Smooth muscle cell (in vitro differentiated cells): ENCODE measurements around the gene CCDC30. TPM values are rescaled to one million over a fixed set of nuclear protein-coding genes. Genes with fewer than 3 reads are reported as not detected.

Experiments used
- DNase-seq: peaks from one replicate; lab custom pipeline; 2025; ENCODE audit not compliant: unreplicated experiment; lab: John Stamatoyannopoulos, UW
- H2AFZ ChIP-seq: fragments of 200-600 bp; sonication (generic); 2 replicates; pipeline ENCODE4 v1.6.0; 2016; ENCODE audit warnings: antibody characterized with exemption, low read depth, mild to moderate bottlenecking
- H3F3A ChIP-seq: fragments of 200-600 bp; sonication (generic); 2 replicates; pipeline ENCODE4 v1.6.0; 2017; ENCODE audit warnings: antibody characterized with exemption, low read depth
- H3K27ac ChIP-seq: fragments of 200-600 bp; sonication (generic); 2 replicates; pipeline ENCODE4 v1.5.1; 2016; ENCODE audit warnings: low read depth, mild to moderate bottlenecking
- H3K27me3 ChIP-seq: fragments of 200-600 bp; sonication (generic); 2 replicates; pipeline ENCODE4 v1.6.1; 2016; ENCODE audit warnings: low read depth, mild to moderate bottlenecking
- H3K36me3 ChIP-seq: fragments of 200-600 bp; sonication (generic); 2 replicates; pipeline ENCODE4 v1.5.1; 2016; ENCODE audit warnings: low read depth
- H3K4me1 ChIP-seq: fragments of 200-600 bp; sonication (generic); 2 replicates; pipeline ENCODE4 v1.5.1; 2016; ENCODE audit warnings: low read depth
- H3K4me2 ChIP-seq: fragments of 200-600 bp; sonication (generic); 2 replicates; pipeline ENCODE4 v1.6.0; 2016; ENCODE audit warnings: mild to moderate bottlenecking
- H3K4me3 ChIP-seq: fragments of 200-600 bp; sonication (generic); 2 replicates; pipeline ENCODE4 v1.5.1; 2016; ENCODE audit warnings: mild to moderate bottlenecking
- H3K79me2 ChIP-seq: fragments of 200-600 bp; sonication (generic); 2 replicates; pipeline ENCODE4 v1.6.0; 2016; ENCODE audit warnings: low read depth, mild to moderate bottlenecking
- H3K9ac ChIP-seq: fragments of 200-600 bp; sonication (generic); 2 replicates; pipeline ENCODE4 v1.6.0; 2016; ENCODE audit warnings: low read depth
- H3K9me3 ChIP-seq: fragments of 200-600 bp; sonication (generic); replicated peaks from 2 replicates; pipeline ENCODE4 v1.5.1; 2016; ENCODE audit warnings: low read depth
- H4K20me1 ChIP-seq: fragments of 200-600 bp; sonication (generic); 2 replicates; pipeline ENCODE4 v1.6.0; 2016; ENCODE audit warnings: low read depth
- WGBS: methylation state at CpG from one replicate; pipeline ENCODE4 v1.1.7; 2016; ENCODE audit warnings: low lambda C conversion rate; 5-methylcytosine and 5-hydroxymethylcytosine counted together
- polyA plus RNA-seq: library from polyadenylated mRNA; unstranded; fragments of >200 nt; fragmentation: Nextera tagmentation; extraction: Ambion mirVana; gene quantifications from 2 replicates; pipeline ENCODE4 v1.2.1, GENCODE V29; 2016
- total RNA-seq: library from RNA; depleted of rRNA; stranded (reverse); fragments of >200 nt; gene quantifications from 2 replicates; pipeline ENCODE4 v1.2.3, GENCODE V29; 2014
- TF ChIP-seq, protein P1 (sequence below): fragments of 200-600 bp; sonication (generic); IDR thresholded peaks from 2 replicates; pipeline ENCODE4 v1.5.1; 2017; ENCODE audit warnings: borderline replicate concordance, mild to moderate bottlenecking, antibody characterized with exemption; ENCODE audit not compliant: insufficient read depth, poor library complexity, severe bottlenecking

Gene CCDC30
- total and polyA plus RNA-seq, 2 experiments from 2014 or later = 1.2 to 1.6 TPM

GRCh38 chr1:42674214-42674613 lies 211.1 kb downstream of the CCDC30 start:
- Histone ChIP-seq H3F3A (no peaks in the 10 kb centered on the region), H3K9me3 (no peaks in the 10 kb centered on the region), H3K9ac (no peak overlapping the region), H2AFZ (no peak overlapping the region), H3K36me3 (no peaks in the 10 kb centered on the region), H3K27ac (no peak overlapping the region), H3K79me2 (no peaks in the 10 kb centered on the region), H3K4me1 (no peaks in the 10 kb centered on the region), H3K27me3 (no peaks in the 10 kb centered on the region), H4K20me1 (no peaks in the 10 kb centered on the region), H3K4me2 (no peak overlapping the region), H3K4me3 (no peak overlapping the region)
- TF ChIP-seq, protein P1, sequence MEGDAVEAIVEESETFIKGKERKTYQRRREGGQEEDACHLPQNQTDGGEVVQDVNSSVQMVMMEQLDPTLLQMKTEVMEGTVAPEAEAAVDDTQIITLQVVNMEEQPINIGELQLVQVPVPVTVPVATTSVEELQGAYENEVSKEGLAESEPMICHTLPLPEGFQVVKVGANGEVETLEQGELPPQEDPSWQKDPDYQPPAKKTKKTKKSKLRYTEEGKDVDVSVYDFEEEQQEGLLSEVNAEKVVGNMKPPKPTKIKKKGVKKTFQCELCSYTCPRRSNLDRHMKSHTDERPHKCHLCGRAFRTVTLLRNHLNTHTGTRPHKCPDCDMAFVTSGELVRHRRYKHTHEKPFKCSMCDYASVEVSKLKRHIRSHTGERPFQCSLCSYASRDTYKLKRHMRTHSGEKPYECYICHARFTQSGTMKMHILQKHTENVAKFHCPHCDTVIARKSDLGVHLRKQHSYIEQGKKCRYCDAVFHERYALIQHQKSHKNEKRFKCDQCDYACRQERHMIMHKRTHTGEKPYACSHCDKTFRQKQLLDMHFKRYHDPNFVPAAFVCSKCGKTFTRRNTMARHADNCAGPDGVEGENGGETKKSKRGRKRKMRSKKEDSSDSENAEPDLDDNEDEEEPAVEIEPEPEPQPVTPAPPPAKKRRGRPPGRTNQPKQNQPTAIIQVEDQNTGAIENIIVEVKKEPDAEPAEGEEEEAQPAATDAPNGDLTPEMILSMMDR = no peak
- DNase-seq = no peak

DNA sequence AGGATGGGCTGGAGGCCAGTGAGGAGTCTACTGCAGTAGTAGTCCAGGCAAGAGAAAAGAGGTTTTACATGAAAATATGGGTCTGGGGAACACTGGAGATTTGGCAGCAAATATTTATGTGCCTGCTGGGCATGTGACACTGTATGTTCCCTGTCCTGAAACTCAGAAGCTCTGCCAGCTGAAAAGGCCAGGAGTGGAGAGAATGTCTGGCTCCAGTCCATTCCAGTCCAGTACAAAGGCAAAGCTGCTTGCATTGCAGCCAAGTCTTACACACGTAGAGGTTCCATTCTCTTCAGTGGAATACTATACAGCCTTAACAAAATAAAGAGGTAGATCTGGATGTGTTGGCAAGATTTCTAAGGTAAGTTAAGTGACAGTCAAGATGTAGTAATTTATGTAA lies 211.6 kb downstream of the CCDC30 start:
- TF ChIP-seq, protein P1 = no peak
- Histone ChIP-seq H3K9me3 (no peaks in the 10 kb centered on the region), H4K20me1 (no peaks in the 10 kb centered on the region), H3K79me2 (no peaks in the 10 kb centered on the region), H3K9ac (no peak overlapping the region), H3K27ac (no peak overlapping the region), H3F3A (peaks cover under 1% of the 10 kb centered on the region), H3K4me2 (no peak overlapping the region), H2AFZ (no peak overlapping the region), H3K4me1 (no peaks in the 10 kb centered on the region), H3K36me3 (no peaks in the 10 kb centered on the region), H3K4me3 (no peak overlapping the region), H3K27me3 (no peaks in the 10 kb centered on the region)
- DNase-seq = no peak
- WGBS = 89% methylated on average over 1 of the region's 1 CpG

GRCh38 chr1:42675467-42675866 lies 212.4 kb downstream of the CCDC30 start:
- H3K4me2 ChIP-seq = no peak overlapping the region
- no peak overlapping the region for H2AFZ ChIP-seq
- TF ChIP-seq, protein P1 = no peak
- no peaks in the 10 kb centered on the region for H3K9me3 ChIP-seq
- no peak for DNase-seq
- no peak overlapping the region for H3K4me3 ChIP-seq
- peaks cover 7% of the 10 kb centered on the region for H3F3A ChIP-seq
- WGBS = 96% methylated on average over 3 of the region's 3 CpGs
- no peaks in the 10 kb centered on the region for H3K79me2 ChIP-seq
- H4K20me1 ChIP-seq = no peaks in the 10 kb centered on the region
- no peak overlapping the region for H3K27ac ChIP-seq
- H3K36me3 ChIP-seq = no peaks in the 10 kb centered on the region
- H3K4me1 ChIP-seq = peaks cover 1% of the 10 kb centered on the region
- H3K9ac ChIP-seq = no peak overlapping the region
- no peaks in the 10 kb centered on the region for H3K27me3 ChIP-seq

DNA sequence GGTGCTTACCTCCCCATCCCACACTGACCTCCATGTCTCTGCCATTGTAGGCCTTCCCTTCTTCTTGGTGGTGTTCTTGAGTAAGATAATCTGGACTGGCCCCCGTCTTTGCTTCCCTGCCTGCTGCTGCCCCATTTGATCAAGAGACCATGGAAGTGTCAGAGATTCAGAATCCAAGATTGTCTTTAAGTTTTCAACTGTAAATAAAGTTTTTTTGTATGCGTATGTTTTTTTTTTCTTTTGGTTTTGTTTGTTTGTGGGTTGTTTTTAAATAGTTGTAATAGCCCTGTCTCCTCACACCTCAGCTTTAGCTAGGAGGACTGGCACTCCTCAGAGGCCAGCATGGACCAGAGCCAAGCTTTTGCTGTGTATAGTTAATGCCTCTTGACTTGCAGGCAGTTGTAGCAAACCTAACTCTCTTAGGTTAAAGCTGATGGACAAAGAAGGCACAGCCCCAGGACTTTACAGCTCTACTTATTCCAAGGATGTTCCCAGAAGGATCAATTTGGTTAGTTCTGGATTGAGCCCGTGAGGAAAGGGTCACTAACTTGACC lies 213.5 kb downstream of the CCDC30 start:
- Histone ChIP-seq H3K27me3 (no peaks in the 10 kb centered on the region), H3K27ac (no peak overlapping the region), H3K36me3 (no peaks in the 10 kb centered on the region), H3K4me2 (no peak overlapping the region), H3K9ac (no peak overlapping the region), H3K9me3 (no peaks in the 10 kb centered on the region), H3K79me2 (no peaks in the 10 kb centered on the region), H2AFZ (no peak overlapping the region), H3K4me1 (peaks cover 10% of the 10 kb centered on the region), H4K20me1 (no peaks in the 10 kb centered on the region), H3K4me3 (no peak overlapping the region), H3F3A (peaks cover 7% of the 10 kb centered on the region)
- TF ChIP-seq, protein P1 = no peak
- DNase-seq = no peak
- WGBS = 97% methylated on average over 3 of the region's 3 CpGs
